ENCODE measurements around the gene C3orf80.

C3orf80 gene

DNA sequence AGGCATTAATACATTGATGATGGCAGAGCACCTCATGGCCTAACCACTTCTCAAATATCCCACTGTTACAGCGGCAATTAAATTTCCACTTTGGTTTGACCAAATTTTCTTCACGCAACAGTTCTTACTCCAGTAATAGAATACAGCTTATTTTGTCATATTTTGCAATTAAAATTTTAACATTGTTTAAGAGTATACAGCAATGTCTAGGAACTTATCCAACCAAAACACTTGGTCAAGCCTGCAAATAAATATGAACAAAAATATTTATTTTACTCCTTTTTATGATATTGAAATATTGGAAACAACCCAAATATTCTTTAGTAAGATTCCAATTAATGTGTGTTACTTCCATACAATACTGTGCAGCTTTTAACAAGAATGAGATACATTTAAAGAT, 45.3 kb upstream of the C3orf80 start:
- TF ChIP-seq POLR2AphosphoS5 (IDR thresholded peaks at IDR 0.05; ENCODE audit: low read depth) (no peak), SPI1 (IDR thresholded peaks at IDR 0.05; ENCODE audit: borderline replicate concordance, low read depth) (no peak), GABPA (IDR thresholded peaks at IDR 0.05; ENCODE audit: low read depth) (no peak)
- TF ChIP-seq, protein P1, sequence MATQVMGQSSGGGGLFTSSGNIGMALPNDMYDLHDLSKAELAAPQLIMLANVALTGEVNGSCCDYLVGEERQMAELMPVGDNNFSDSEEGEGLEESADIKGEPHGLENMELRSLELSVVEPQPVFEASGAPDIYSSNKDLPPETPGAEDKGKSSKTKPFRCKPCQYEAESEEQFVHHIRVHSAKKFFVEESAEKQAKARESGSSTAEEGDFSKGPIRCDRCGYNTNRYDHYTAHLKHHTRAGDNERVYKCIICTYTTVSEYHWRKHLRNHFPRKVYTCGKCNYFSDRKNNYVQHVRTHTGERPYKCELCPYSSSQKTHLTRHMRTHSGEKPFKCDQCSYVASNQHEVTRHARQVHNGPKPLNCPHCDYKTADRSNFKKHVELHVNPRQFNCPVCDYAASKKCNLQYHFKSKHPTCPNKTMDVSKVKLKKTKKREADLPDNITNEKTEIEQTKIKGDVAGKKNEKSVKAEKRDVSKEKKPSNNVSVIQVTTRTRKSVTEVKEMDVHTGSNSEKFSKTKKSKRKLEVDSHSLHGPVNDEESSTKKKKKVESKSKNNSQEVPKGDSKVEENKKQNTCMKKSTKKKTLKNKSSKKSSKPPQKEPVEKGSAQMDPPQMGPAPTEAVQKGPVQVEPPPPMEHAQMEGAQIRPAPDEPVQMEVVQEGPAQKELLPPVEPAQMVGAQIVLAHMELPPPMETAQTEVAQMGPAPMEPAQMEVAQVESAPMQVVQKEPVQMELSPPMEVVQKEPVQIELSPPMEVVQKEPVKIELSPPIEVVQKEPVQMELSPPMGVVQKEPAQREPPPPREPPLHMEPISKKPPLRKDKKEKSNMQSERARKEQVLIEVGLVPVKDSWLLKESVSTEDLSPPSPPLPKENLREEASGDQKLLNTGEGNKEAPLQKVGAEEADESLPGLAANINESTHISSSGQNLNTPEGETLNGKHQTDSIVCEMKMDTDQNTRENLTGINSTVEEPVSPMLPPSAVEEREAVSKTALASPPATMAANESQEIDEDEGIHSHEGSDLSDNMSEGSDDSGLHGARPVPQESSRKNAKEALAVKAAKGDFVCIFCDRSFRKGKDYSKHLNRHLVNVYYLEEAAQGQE (IDR thresholded peaks at IDR 0.05; ENCODE audit: insufficient replicate concordance, low read depth), result no peak
- TF ChIP-seq, protein P2, sequence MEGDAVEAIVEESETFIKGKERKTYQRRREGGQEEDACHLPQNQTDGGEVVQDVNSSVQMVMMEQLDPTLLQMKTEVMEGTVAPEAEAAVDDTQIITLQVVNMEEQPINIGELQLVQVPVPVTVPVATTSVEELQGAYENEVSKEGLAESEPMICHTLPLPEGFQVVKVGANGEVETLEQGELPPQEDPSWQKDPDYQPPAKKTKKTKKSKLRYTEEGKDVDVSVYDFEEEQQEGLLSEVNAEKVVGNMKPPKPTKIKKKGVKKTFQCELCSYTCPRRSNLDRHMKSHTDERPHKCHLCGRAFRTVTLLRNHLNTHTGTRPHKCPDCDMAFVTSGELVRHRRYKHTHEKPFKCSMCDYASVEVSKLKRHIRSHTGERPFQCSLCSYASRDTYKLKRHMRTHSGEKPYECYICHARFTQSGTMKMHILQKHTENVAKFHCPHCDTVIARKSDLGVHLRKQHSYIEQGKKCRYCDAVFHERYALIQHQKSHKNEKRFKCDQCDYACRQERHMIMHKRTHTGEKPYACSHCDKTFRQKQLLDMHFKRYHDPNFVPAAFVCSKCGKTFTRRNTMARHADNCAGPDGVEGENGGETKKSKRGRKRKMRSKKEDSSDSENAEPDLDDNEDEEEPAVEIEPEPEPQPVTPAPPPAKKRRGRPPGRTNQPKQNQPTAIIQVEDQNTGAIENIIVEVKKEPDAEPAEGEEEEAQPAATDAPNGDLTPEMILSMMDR (IDR thresholded peaks at IDR 0.05; ENCODE audit: insufficient read depth, low read length), result no peak

DNA sequence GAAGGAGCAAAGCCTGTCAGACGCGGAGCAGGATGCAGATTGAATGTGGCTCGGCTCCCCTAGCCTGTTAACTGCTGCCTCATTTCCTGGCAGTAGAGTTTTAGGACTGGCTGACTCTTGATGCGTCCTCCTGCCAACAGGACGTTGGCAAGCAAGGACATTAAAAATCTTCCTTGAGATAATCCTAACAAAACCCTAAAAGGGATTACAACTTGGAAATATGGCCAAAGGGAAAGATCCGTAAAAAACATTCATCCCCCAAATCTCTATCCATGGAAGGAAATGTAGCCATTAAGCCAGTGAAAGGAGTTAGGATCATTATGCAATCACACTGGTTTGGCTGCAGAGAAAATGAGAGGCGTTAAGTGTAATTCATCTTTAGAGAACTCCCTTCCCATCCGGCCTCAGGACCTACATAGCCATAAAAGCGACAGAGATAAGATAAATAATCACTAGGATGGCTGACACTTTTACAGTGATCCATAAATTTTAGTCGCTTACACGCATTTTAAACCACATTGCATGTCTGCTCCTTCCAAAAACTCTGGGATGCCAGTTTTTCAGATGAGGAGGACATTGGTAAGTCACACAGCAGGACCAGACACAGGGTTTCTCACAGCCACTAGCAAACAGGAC, 44.5 kb upstream of the C3orf80 start:
- H3K27me3 ChIP-seq (ENCODE audit: insufficient read depth, poor library complexity, severe bottlenecking), result peaks cover 3% of the 10 kb centered on the region
- DNase-seq (ENCODE audit: low read depth in 1 of 2, low spot score in 1 of 2), result no peak
- no peak for TF ChIP-seq POLR2AphosphoS5 (IDR thresholded peaks at IDR 0.05; ENCODE audit: low read depth)
- H3K27ac ChIP-seq (replicated peaks), result no peak overlapping the region
- H3K4me3 ChIP-seq (replicated peaks; ENCODE audit: insufficient read depth, low read length), result no peak overlapping the region

More for the DNA sequence above, 45.3 kb upstream of the C3orf80 start:
- no peak for DNase-seq (ENCODE audit: low read depth in 1 of 2, low spot score in 1 of 2)
- no peak overlapping the region for H3K27ac ChIP-seq (replicated peaks)
- peaks cover 3% of the 10 kb centered on the region for H3K27me3 ChIP-seq (ENCODE audit: insufficient read depth, poor library complexity, severe bottlenecking)
- H3K4me3 ChIP-seq (replicated peaks; ENCODE audit: insufficient read depth, low read length), result no peak overlapping the region

DNA sequence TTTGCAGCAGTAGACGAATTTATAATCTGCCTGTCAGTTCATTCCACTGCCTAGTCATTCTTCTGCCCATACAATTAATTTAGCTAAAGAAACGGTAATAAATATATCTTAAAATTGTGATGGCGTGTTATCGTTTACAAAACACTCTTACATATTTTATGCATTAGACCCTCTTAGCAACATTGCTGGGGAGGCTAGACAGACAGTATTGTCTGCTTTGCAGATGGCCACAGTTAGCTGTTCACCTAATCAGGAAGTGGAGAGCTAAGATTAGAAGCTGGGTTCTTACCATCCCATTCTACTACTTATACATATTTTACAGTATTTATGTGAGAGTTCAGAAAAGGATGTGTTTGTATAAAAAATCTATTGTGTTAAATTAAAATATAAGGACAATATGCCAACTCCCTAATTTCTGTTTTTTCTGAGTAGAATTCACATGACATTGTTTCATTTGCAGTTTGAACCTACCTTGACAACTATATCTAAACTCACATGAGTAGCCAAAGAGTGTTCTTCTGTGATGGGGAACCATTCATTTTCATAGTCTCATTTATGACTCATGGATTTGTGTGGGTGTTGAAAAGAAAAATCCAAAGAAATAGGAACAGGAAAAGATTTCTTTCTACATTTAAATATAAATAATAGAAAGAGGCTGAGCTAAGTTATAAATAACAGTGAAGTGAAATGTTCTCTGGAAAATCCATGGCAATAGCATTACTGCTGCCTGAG, 41.7 kb upstream of the C3orf80 start:
- Histone ChIP-seq H3K4me3 (replicated peaks; ENCODE audit: insufficient read depth, low read length) (no peak overlapping the region), H3K27ac (replicated peaks) (no peak overlapping the region), H3K27me3 (ENCODE audit: insufficient read depth, poor library complexity, severe bottlenecking) (peaks cover 3% of the 10 kb centered on the region)
- TF ChIP-seq GABPA (IDR thresholded peaks at IDR 0.05; ENCODE audit: low read depth) (no peak), POLR2AphosphoS5 (IDR thresholded peaks at IDR 0.05; ENCODE audit: low read depth) (no peak), SPI1 (IDR thresholded peaks at IDR 0.05; ENCODE audit: borderline replicate concordance, low read depth) (no peak)
- TF ChIP-seq, protein P1 (IDR thresholded peaks at IDR 0.05; ENCODE audit: insufficient replicate concordance, low read depth), result no peak
- TF ChIP-seq, protein P2 (IDR thresholded peaks at IDR 0.05; ENCODE audit: insufficient read depth, low read length), result no peak
- DNase-seq (ENCODE audit: low read depth in 1 of 2, low spot score in 1 of 2), result no peak

DNA sequence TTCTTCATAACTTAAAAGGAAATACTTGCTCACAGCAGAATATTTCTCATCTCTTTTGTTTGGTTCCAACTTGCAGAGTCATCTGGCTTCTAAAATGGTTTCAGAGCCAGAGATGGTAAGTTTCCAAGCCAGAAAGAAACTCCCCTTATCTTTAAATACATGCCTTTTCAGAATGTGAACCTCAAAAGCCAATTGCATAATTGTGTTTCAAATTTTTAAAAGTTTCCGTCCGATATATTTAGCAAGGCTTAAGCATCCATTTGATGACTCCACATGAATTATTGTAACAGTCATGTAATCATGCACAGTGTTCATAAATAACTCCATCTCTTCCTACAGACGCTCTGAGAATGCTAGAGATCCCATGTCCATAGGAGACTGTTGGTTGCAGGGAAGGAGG, 40.6 kb upstream of the C3orf80 start:
- DNase-seq (ENCODE audit: low read depth in 1 of 2, low spot score in 1 of 2), result no peak
- Histone ChIP-seq H3K4me3 (replicated peaks; ENCODE audit: insufficient read depth, low read length) (no peak overlapping the region), H3K27ac (replicated peaks) (no peak overlapping the region), H3K27me3 (ENCODE audit: insufficient read depth, poor library complexity, severe bottlenecking) (peaks cover 3% of the 10 kb centered on the region)
- TF ChIP-seq, protein P1 (IDR thresholded peaks at IDR 0.05; ENCODE audit: insufficient replicate concordance, low read depth), result no peak
- TF ChIP-seq, protein P2 (IDR thresholded peaks at IDR 0.05; ENCODE audit: insufficient read depth, low read length), result no peak
- no peak for TF ChIP-seq GABPA (IDR thresholded peaks at IDR 0.05; ENCODE audit: low read depth)
- TF ChIP-seq POLR2AphosphoS5 (IDR thresholded peaks at IDR 0.05; ENCODE audit: low read depth), result no peak
- TF ChIP-seq SPI1 (IDR thresholded peaks at IDR 0.05; ENCODE audit: borderline replicate concordance, low read depth), result no peak

Measured in HL-60 (cell line).